Trophoblast cell (in vitro differentiated cells and primary cell): ENCODE results near the gene RAB3C.

Experiments used
- DNase-seq, 2 donors: peaks; one replicate each; pipeline ENCODE4 v3.0.0-alpha.2; 2016
- H2AFZ ChIP-seq: 2 replicates; pipeline ENCODE4 v1.6.1; 2013; ENCODE audit warnings: low read length, moderate library complexity, mild to moderate bottlenecking; ENCODE audit not compliant: insufficient read depth, poor library complexity
- H2AK5ac ChIP-seq: 2 replicates; pipeline ENCODE4 v1.6.1; 2013; ENCODE audit warnings: mild to moderate bottlenecking, low read length
- H2BK120ac ChIP-seq: 2 replicates; pipeline ENCODE4 v1.6.1; 2013; ENCODE audit warnings: low read length, mild to moderate bottlenecking, moderate library complexity; ENCODE audit not compliant: insufficient read depth, poor library complexity
- H2BK12ac ChIP-seq: 2 replicates; pipeline ENCODE4 v1.6.1; 2013; ENCODE audit warnings: mild to moderate bottlenecking, low read length, moderate library complexity
- H2BK5ac ChIP-seq: 2 replicates; pipeline ENCODE4 v1.6.1; 2013; ENCODE audit warnings: low read length, low read depth, moderate library complexity, mild to moderate bottlenecking; ENCODE audit not compliant: poor library complexity
- H3K14ac ChIP-seq: 2 replicates; pipeline ENCODE4 v1.6.1; 2013; ENCODE audit warnings: mild to moderate bottlenecking, low read length
- H3K18ac ChIP-seq: 2 replicates; pipeline ENCODE4 v1.6.1; 2013; ENCODE audit warnings: mild to moderate bottlenecking, low read length
- H3K23ac ChIP-seq: 2 replicates; pipeline ENCODE4 v1.6.1; 2013; ENCODE audit warnings: low read length
- H3K27ac ChIP-seq: 2 replicates; pipeline ENCODE4 v1.5.1; 2013; ENCODE audit warnings: low read depth, mild to moderate bottlenecking, inconsistent platforms, low read length, moderate library complexity
- H3K27me3 ChIP-seq: 2 replicates; pipeline ENCODE4 v1.6.1; 2013; ENCODE audit warnings: inconsistent platforms, mild to moderate bottlenecking, low read length, moderate library complexity; ENCODE audit not compliant: insufficient read depth
- H3K36me3 ChIP-seq, 2 experiments: 1 replicate in 1 of 2; 2 replicates in 1 of 2; pipeline ENCODE4 v1.6.1; 2013; ENCODE audit warnings: low read length in 2 of 2, mild to moderate bottlenecking in 2 of 2, moderate library complexity in 1 of 2; ENCODE audit not compliant: insufficient read depth in 2 of 2, control insufficient read depth in 1 of 2
- H3K4ac ChIP-seq: 2 replicates; pipeline ENCODE4 v1.6.1; 2013; ENCODE audit warnings: low read depth, mild to moderate bottlenecking, low read length, moderate library complexity
- H3K4me1 ChIP-seq, 2 experiments: 1 replicate in 1 of 2; 2 replicates in 1 of 2; pipeline ENCODE4 v1.6.1; 2013; ENCODE audit warnings: low read length in 2 of 2, mild to moderate bottlenecking in 2 of 2, moderate library complexity in 1 of 2; ENCODE audit not compliant: insufficient read depth in 2 of 2, control insufficient read depth in 1 of 2
- H3K4me2 ChIP-seq: 2 replicates; pipeline ENCODE4 v1.6.1; 2013; ENCODE audit warnings: inconsistent platforms, mild to moderate bottlenecking, low read length, moderate library complexity
- H3K4me3 ChIP-seq: 2 replicates; pipeline ENCODE4 v1.5.1; 2013; ENCODE audit warnings: mild to moderate bottlenecking, low read depth, low read length, inconsistent platforms
- H3K79me1 ChIP-seq: one replicate; pipeline ENCODE4 v1.6.1; 2013; ENCODE audit warnings: low read length
- H3K79me2 ChIP-seq: 2 replicates; pipeline ENCODE4 v1.6.1; 2013; ENCODE audit warnings: low read length, mild to moderate bottlenecking; ENCODE audit not compliant: control insufficient read depth, insufficient read depth, poor library complexity
- H3K9ac ChIP-seq: 2 replicates; pipeline ENCODE4 v1.6.1; 2013; ENCODE audit warnings: mild to moderate bottlenecking, low read length
- H3K9me3 ChIP-seq: 2 replicates; pipeline ENCODE4 v1.6.1; 2013; ENCODE audit warnings: low read depth, mild to moderate bottlenecking, control low read depth, inconsistent platforms, low read length; ENCODE audit not compliant: insufficient read depth
- H4K12ac ChIP-seq: 2 replicates; pipeline ENCODE4 v1.6.1; 2013; ENCODE audit warnings: low read depth, mild to moderate bottlenecking, low read length, moderate library complexity
- H4K8ac ChIP-seq: 2 replicates; pipeline ENCODE4 v1.6.1; 2013; ENCODE audit warnings: low read depth, mild to moderate bottlenecking, low read length, moderate library complexity
- H4K91ac ChIP-seq: one replicate; pipeline ENCODE4 v1.6.1; 2013; ENCODE audit warnings: low read depth, mild to moderate bottlenecking, low read length, moderate library complexity
- WGBS: extraction: QIAGEN DNeasy Blood & Tissue Kit; methylation state at CpG from one replicate; pipeline ENCODE4 v1.1.7; 2013; ENCODE audit warnings: missing lambda C conversion rate; ENCODE audit not compliant: insufficient read length, insufficient coverage; ENCODE audit errors: extremely low coverage; 5-methylcytosine and 5-hydroxymethylcytosine counted together

Gene RAB3C

GRCh38 chr5:58854441-58854840 lies 271.6 kb downstream of the RAB3C start:
- no peak overlapping the region for H2BK5ac ChIP-seq
- H3K79me2 ChIP-seq: no peaks in the 10 kb centered on the region
- no peak overlapping the region for H4K12ac ChIP-seq
- no peak overlapping the region for H3K4ac ChIP-seq
- WGBS: no CpG with 5 or more reads among the region's 2 CpGs
- H3K79me1 ChIP-seq: no peaks in the 10 kb centered on the region
- H2AK5ac ChIP-seq: no peak overlapping the region
- no peak overlapping the region for H4K8ac ChIP-seq
- no peak overlapping the region for H3K4me2 ChIP-seq
- no peak overlapping the region for H3K18ac ChIP-seq
- no peak overlapping the region for H2AFZ ChIP-seq
- no peak overlapping the region for H3K4me3 ChIP-seq
- no peak overlapping the region for H2BK120ac ChIP-seq
- H3K27me3 ChIP-seq: no peaks in the 10 kb centered on the region
- no peak overlapping the region for H2BK12ac ChIP-seq
- H3K4me1 ChIP-seq: no peaks in the 10 kb centered on the region
- H4K91ac ChIP-seq: no peak overlapping the region
- no peaks in the 10 kb centered on the region for H3K36me3 ChIP-seq
- H3K14ac ChIP-seq: no peak overlapping the region
- H3K23ac ChIP-seq: no peak overlapping the region
- H3K27ac ChIP-seq: no peak overlapping the region
- H3K9ac ChIP-seq: no peak overlapping the region
- H3K9me3 ChIP-seq: peaks cover 2% of the 10 kb centered on the region
- DNase-seq: no peak

GRCh38 chr5:58855851-58856739 lies 273.2 kb downstream of the RAB3C start:
- H3K27ac ChIP-seq: no peak overlapping the region
- H4K91ac ChIP-seq: no peak overlapping the region
- no peaks in the 10 kb centered on the region for H3K4me1 ChIP-seq
- no peak overlapping the region for H3K4ac ChIP-seq
- no peak overlapping the region for H2AK5ac ChIP-seq
- no peak overlapping the region for H3K18ac ChIP-seq
- no peak overlapping the region for H2BK12ac ChIP-seq
- H4K8ac ChIP-seq: no peak overlapping the region
- H3K14ac ChIP-seq: no peak overlapping the region
- no peaks in the 10 kb centered on the region for H3K79me1 ChIP-seq
- H2AFZ ChIP-seq: no peak overlapping the region
- no peak overlapping the region for H3K4me3 ChIP-seq
- no peak overlapping the region for H2BK5ac ChIP-seq
- H3K36me3 ChIP-seq: no peaks in the 10 kb centered on the region
- no peak overlapping the region for H4K12ac ChIP-seq
- no CpG with 5 or more reads among the region's 8 CpGs for WGBS
- H3K9me3 ChIP-seq: peaks cover 2% of the 10 kb centered on the region
- DNase-seq: no peak
- H3K4me2 ChIP-seq: no peak overlapping the region
- no peak overlapping the region for H3K9ac ChIP-seq
- H3K23ac ChIP-seq: peak overlapping the region; percentile 80
- no peak overlapping the region for H2BK120ac ChIP-seq
- H3K27me3 ChIP-seq: no peaks in the 10 kb centered on the region
- H3K79me2 ChIP-seq: no peaks in the 10 kb centered on the region

GRCh38 chr5:58857609-58858008 lies 274.7 kb downstream of the RAB3C start:
- Histone ChIP-seq H3K14ac (no peak overlapping the region), H2AFZ (no peak overlapping the region), H2AK5ac (no peak overlapping the region), H2BK12ac (no peak overlapping the region), H4K91ac (no peak overlapping the region), H3K18ac (no peak overlapping the region), H3K27me3 (no peaks in the 10 kb centered on the region), H2BK120ac (no peak overlapping the region), H3K79me1 (no peaks in the 10 kb centered on the region), H3K9ac (no peak overlapping the region), H3K4me2 (no peak overlapping the region), H3K36me3 (no peaks in the 10 kb centered on the region), H3K9me3 (peaks cover 2% of the 10 kb centered on the region), H3K23ac (no peak overlapping the region), H3K27ac (no peak overlapping the region), H3K79me2 (no peaks in the 10 kb centered on the region), H2BK5ac (no peak overlapping the region), H4K8ac (no peak overlapping the region), H3K4me1 (no peaks in the 10 kb centered on the region), H4K12ac (no peak overlapping the region), H3K4ac (no peak overlapping the region), H3K4me3 (no peak overlapping the region)
- WGBS: no CpG with 5 or more reads among the region's 2 CpGs
- no peak for DNase-seq

GRCh38 chr5:58860680-58861079 lies 277.8 kb downstream of the RAB3C start:
- Histone ChIP-seq H3K79me1 (no peaks in the 10 kb centered on the region), H2BK120ac (no peak overlapping the region), H3K36me3 (no peaks in the 10 kb centered on the region), H3K79me2 (no peaks in the 10 kb centered on the region), H3K27me3 (no peaks in the 10 kb centered on the region), H3K9ac (no peak overlapping the region), H4K91ac (no peak overlapping the region), H3K4me1 (no peaks in the 10 kb centered on the region), H2AK5ac (no peak overlapping the region), H3K4me2 (no peak overlapping the region), H2BK12ac (no peak overlapping the region), H3K14ac (no peak overlapping the region), H2AFZ (no peak overlapping the region), H3K27ac (no peak overlapping the region), H3K23ac (no peak overlapping the region), H2BK5ac (no peak overlapping the region), H3K4me3 (no peak overlapping the region), H3K9me3 (no peaks in the 10 kb centered on the region), H4K8ac (no peak overlapping the region), H4K12ac (no peak overlapping the region), H3K4ac (no peak overlapping the region), H3K18ac (no peak overlapping the region)
- DNase-seq: no peak
